GM23338 (cell line): ENCODE measurements around the gene SUCLG1.

Experiments
- CREB1 ChIP-seq: fragments of 250-450 bp; sonication (Bioruptor Pico); IDR thresholded peaks from 2 replicates; pipeline ENCODE4 v1.5.0; 2020; ENCODE audit warnings: low read depth, mild to moderate bottlenecking, moderate library complexity
- CTCF ChIP-seq, 2 experiments: fragments of 200-600 bp in 1 of 2; sonication (generic) in 1 of 2; conservative IDR thresholded peaks; 2 replicates each; pipeline versions ENCODE4 v1.5.1 to v1.6.1; 2016 to 2017; ENCODE audit warnings: antibody characterized with exemption in 2 of 2, low read depth in 2 of 2, mild to moderate bottlenecking in 2 of 2, moderate library complexity in 1 of 2
- ETS1 ChIP-seq: IDR thresholded peaks from 2 replicates; pipeline ENCODE4 v1.6.1; 2016; ENCODE audit warnings: antibody characterized with exemption
- EZH2 ChIP-seq: fragments of 200-600 bp; sonication (generic); IDR thresholded peaks from one replicate; pipeline ENCODE4 v1.8.0; 2017; ENCODE audit warnings: antibody characterized with exemption, mild to moderate bottlenecking, low read depth; ENCODE audit not compliant: unreplicated experiment
- EZH2phosphoT487 ChIP-seq: fragments of 200-600 bp; sonication (generic); IDR thresholded peaks from one replicate; pipeline ENCODE4 v1.8.1; 2018; ENCODE audit warnings: antibody characterized with exemption; ENCODE audit not compliant: unreplicated experiment
- JUNB ChIP-seq: IDR thresholded peaks from one replicate; pipeline ENCODE4 v1.6.1; 2016; ENCODE audit warnings: antibody characterized with exemption; ENCODE audit not compliant: unreplicated experiment
- NANOG ChIP-seq: IDR thresholded peaks from 2 replicates; pipeline ENCODE4 v1.6.1; 2016; ENCODE audit warnings: antibody characterized with exemption, borderline replicate concordance
- POLR2AphosphoS5 ChIP-seq: IDR thresholded peaks from 2 replicates; pipeline ENCODE4 v1.6.1; 2016; ENCODE audit warnings: antibody characterized with exemption, low read depth
- REST ChIP-seq: IDR thresholded peaks from one replicate; pipeline ENCODE4 v1.6.1; 2018; ENCODE audit warnings: antibody characterized with exemption; ENCODE audit not compliant: unreplicated experiment
- STAT1 ChIP-seq: IDR thresholded peaks from one replicate; pipeline ENCODE4 v1.6.1; 2016; ENCODE audit warnings: antibody characterized with exemption; ENCODE audit not compliant: unreplicated experiment

GRCh38 chr2:84435345-84436025 is 23.6 kb downstream of the SUCLG1 start:
- no peak for TF ChIP-seq CTCF (conservative IDR thresholded peaks at IDR 0.05; ENCODE audit: low read depth in 2 of 2)
- no peak for TF ChIP-seq REST
- no peak for TF ChIP-seq EZH2phosphoT487
- no peak for TF ChIP-seq EZH2
- no peak for TF ChIP-seq JUNB
- TF ChIP-seq ETS1 = no peak
- no peak for TF ChIP-seq POLR2AphosphoS5
- TF ChIP-seq STAT1 = no peak
- no peak for TF ChIP-seq CREB1
- TF ChIP-seq NANOG = no peak
